SK-N-SH treated with all-trans-retinoic acid at 6 μM for 48 hours (cell line): ENCODE measurements around the gene DCC.

Experiments used
- ARNTL ChIP-seq: fragments of 450-650 bp; formaldehyde crosslinking; IDR thresholded peaks from 2 replicates; pipeline ENCODE4 v1.5.0; 2020; ENCODE audit warnings: low read depth, mild to moderate bottlenecking, moderate library complexity, borderline replicate concordance
- BACH2 ChIP-seq: fragments of 250-450 bp; sonication (Bioruptor Pico); IDR thresholded peaks from 2 replicates; pipeline ENCODE4 v1.9.0; 2021; ENCODE audit warnings: mild to moderate bottlenecking, borderline replicate concordance
- ESRRG ChIP-seq: fragments of 250-450 bp; sonication (Bioruptor Pico); IDR thresholded peaks from 2 replicates; pipeline ENCODE4 v1.6.1; 2021; ENCODE audit warnings: mild to moderate bottlenecking
- GLIS3 ChIP-seq: fragments of 250-450 bp; sonication (Bioruptor Pico); IDR thresholded peaks from 2 replicates; pipeline ENCODE4 v1.5.0; 2020; ENCODE audit warnings: mild to moderate bottlenecking, moderate library complexity
- ISL1 ChIP-seq: fragments of 250-450 bp; sonication (Bioruptor Pico); IDR thresholded peaks from 2 replicates; pipeline ENCODE4 v2.1.2; 2022; ENCODE audit warnings: mild to moderate bottlenecking, moderate library complexity
- SNAI2 ChIP-seq: fragments of 250-450 bp; sonication (Bioruptor Pico); IDR thresholded peaks from 2 replicates; pipeline ENCODE4 v1.5.0; 2020; ENCODE audit warnings: mild to moderate bottlenecking, moderate library complexity
- TOX ChIP-seq: fragments of 250-450 bp; sonication (Bioruptor Pico); IDR thresholded peaks from 2 replicates; pipeline ENCODE4 v1.8.0; 2021; ENCODE audit warnings: mild to moderate bottlenecking, moderate library complexity, borderline replicate concordance
- ZFP3 ChIP-seq: fragments of 250-450 bp; sonication (Bioruptor Pico); IDR thresholded peaks from 2 replicates; pipeline ENCODE4 v1.5.0; 2020; ENCODE audit warnings: mild to moderate bottlenecking, moderate library complexity
- ZFP30 ChIP-seq: fragments of 450-650 bp; formaldehyde crosslinking; IDR thresholded peaks from 2 replicates; pipeline ENCODE4 v1.5.0; 2022; ENCODE audit warnings: mild to moderate bottlenecking, moderate library complexity
- ZNF70 ChIP-seq: fragments of 450-650 bp; formaldehyde crosslinking; IDR thresholded peaks from 2 replicates; pipeline ENCODE4 v1.5.0; 2020; ENCODE audit warnings: mild to moderate bottlenecking, moderate library complexity
- TF ChIP-seq, protein P1 (sequence below): fragments of 250-450 bp; sonication (Bioruptor Pico); IDR thresholded peaks from 2 replicates; pipeline ENCODE4 v1.8.0; 2020; ENCODE audit warnings: mild to moderate bottlenecking, moderate library complexity, borderline replicate concordance
- TF ChIP-seq, protein P2 (sequence below): fragments of 250-450 bp; sonication (Bioruptor Pico); IDR thresholded peaks from 2 replicates; pipeline ENCODE4 v1.5.1; 2020; ENCODE audit warnings: low read depth, mild to moderate bottlenecking, moderate library complexity
- TF ChIP-seq, protein P3 (sequence below): fragments of 250-450 bp; sonication (Bioruptor Pico); IDR thresholded peaks from 2 replicates; pipeline ENCODE4 v1.5.1; 2021; ENCODE audit warnings: mild to moderate bottlenecking, moderate library complexity
- TF ChIP-seq, protein P4 (sequence below): fragments of 250-450 bp; sonication (Bioruptor Pico); IDR thresholded peaks from 2 replicates; pipeline ENCODE4 v1.8.0; 2021; ENCODE audit warnings: low read depth, mild to moderate bottlenecking, moderate library complexity, borderline replicate concordance

DNA sequence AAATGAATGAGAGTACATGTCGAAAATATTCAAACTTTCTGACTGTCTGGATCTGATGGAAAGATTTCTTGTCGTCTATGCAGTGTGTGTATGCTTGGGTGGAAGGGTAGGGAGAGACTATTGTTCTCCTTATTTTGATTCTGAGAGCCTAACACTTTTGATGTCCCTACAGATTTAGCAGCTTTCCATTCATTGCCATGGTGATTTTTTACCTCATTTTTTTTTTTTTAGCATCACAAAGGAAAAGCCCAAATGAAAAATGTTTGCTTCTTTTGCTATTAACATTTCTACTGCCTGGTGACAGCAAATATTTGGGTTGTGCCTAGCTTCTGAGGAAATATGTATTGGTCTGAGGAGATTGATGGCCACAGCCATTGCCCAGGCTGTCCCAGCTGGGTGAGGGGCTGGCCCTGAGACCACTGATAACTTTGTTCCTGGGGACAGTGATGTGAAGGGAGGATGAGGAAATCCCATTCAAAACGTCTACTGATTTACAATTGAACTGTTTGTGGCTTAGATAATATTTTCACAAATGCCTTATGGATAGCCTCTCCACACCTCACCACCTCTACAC, 558.6 kb downstream of the DCC start:
- TF ChIP-seq, protein P1, sequence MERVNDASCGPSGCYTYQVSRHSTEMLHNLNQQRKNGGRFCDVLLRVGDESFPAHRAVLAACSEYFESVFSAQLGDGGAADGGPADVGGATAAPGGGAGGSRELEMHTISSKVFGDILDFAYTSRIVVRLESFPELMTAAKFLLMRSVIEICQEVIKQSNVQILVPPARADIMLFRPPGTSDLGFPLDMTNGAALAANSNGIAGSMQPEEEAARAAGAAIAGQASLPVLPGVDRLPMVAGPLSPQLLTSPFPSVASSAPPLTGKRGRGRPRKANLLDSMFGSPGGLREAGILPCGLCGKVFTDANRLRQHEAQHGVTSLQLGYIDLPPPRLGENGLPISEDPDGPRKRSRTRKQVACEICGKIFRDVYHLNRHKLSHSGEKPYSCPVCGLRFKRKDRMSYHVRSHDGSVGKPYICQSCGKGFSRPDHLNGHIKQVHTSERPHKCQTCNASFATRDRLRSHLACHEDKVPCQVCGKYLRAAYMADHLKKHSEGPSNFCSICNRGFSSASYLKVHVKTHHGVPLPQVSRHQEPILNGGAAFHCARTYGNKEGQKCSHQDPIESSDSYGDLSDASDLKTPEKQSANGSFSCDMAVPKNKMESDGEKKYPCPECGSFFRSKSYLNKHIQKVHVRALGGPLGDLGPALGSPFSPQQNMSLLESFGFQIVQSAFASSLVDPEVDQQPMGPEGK (CRISPR knock-in tag), result no peak
- TF ChIP-seq, protein P2, sequence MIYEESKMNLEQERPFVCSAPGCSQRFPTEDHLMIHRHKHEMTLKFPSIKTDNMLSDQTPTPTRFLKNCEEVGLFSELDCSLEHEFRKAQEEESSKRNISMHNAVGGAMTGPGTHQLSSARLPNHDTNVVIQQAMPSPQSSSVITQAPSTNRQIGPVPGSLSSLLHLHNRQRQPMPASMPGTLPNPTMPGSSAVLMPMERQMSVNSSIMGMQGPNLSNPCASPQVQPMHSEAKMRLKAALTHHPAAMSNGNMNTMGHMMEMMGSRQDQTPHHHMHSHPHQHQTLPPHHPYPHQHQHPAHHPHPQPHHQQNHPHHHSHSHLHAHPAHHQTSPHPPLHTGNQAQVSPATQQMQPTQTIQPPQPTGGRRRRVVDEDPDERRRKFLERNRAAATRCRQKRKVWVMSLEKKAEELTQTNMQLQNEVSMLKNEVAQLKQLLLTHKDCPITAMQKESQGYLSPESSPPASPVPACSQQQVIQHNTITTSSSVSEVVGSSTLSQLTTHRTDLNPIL (CRISPR knock-in tag), result no peak
- TF ChIP-seq BACH2 (CRISPR knock-in tag) (no peak), ZFP3 (CRISPR knock-in tag) (no peak), ISL1 (CRISPR knock-in tag) (no peak), ZNF70 (CRISPR knock-in tag) (no peak), SNAI2 (CRISPR knock-in tag) (no peak), GLIS3 (CRISPR knock-in tag) (no peak), ARNTL (CRISPR knock-in tag) (no peak), ZFP30 (CRISPR knock-in tag) (no peak), ESRRG (CRISPR knock-in tag) (no peak), TOX (CRISPR knock-in tag) (no peak)
- TF ChIP-seq, protein P3, sequence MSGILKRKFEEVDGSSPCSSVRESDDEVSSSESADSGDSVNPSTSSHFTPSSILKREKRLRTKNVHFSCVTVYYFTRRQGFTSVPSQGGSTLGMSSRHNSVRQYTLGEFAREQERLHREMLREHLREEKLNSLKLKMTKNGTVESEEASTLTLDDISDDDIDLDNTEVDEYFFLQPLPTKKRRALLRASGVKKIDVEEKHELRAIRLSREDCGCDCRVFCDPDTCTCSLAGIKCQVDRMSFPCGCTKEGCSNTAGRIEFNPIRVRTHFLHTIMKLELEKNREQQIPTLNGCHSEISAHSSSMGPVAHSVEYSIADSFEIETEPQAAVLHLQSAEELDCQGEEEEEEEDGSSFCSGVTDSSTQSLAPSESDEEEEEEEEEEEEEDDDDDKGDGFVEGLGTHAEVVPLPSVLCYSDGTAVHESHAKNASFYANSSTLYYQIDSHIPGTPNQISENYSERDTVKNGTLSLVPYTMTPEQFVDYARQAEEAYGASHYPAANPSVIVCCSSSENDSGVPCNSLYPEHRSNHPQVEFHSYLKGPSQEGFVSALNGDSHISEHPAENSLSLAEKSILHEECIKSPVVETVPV (CRISPR knock-in tag), result no peak
- TF ChIP-seq, protein P4, sequence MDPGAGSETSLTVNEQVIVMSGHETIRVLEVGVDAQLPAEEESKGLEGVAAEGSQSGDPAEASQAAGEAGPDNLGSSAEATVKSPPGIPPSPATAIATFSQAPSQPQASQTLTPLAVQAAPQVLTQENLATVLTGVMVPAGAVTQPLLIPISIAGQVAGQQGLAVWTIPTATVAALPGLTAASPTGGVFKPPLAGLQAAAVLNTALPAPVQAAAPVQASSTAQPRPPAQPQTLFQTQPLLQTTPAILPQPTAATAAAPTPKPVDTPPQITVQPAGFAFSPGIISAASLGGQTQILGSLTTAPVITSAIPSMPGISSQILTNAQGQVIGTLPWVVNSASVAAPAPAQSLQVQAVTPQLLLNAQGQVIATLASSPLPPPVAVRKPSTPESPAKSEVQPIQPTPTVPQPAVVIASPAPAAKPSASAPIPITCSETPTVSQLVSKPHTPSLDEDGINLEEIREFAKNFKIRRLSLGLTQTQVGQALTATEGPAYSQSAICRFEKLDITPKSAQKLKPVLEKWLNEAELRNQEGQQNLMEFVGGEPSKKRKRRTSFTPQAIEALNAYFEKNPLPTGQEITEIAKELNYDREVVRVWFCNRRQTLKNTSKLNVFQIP (CRISPR knock-in tag), result no peak
